ENCODE measurements around the gene TFF2. TPM values are rescaled to one million over a fixed set of nuclear protein-coding genes. Genes with fewer than 3 reads are reported as not detected.

Gene TFF2
- total and polyA plus RNA-seq, 2 donors, result 0.41 TPM; not detected in 1

DNA sequence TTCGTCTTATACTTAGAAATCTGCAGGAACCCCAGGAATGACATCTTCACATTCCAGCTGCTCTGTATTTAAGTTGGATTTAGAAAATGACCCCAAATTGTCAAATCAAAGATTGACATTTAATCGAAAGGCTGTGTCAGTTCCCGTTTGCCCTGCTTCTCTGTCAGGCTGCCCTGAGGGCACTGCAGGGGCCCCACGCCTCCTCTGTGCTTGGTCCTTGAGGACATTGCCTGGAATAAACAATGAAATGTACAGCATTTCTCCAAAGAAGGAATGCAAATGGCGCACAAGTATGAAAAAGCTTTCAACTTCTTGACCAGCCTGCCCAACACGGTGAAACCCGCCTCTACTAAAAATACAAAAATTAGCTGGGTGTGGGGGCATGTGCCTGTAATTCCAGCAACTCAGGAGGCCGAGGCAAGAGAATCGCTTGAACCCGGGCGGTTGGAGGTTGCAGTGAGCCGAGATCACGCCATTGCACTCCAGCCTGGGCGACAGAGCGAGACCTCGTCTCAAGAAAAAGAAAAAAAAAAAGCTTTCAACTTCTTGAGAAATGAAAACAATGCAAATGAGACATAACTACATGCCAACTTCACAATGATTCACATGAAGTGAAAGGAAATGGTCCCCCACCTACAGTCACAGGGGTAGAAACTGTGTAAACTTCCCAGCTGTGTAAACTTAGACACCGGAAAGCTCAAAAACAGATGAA is 42.1 kb upstream of the TFF2 start:
- no peak overlapping the region for H3K4me3 ChIP-seq (ENCODE audit: low read length in 2 of 2)
- no peaks in the 10 kb centered on the region for H3K9me3 ChIP-seq (ENCODE audit: control insufficient read depth in 2 of 2, insufficient read depth in 1 of 2, low read length in 1 of 2)
- 73% methylated on average over 17 of the region's 17 CpGs for WGBS
- no peaks in the 10 kb centered on the region for H3K27me3 ChIP-seq (ENCODE audit: control insufficient read depth in 2 of 2, insufficient read depth in 1 of 2, low read length in 1 of 2)
- peaks cover 26 to 66% of the 10 kb centered on the region in 2 donors for H3K4me1 ChIP-seq (ENCODE audit: control insufficient read depth in 2 of 2, insufficient read depth in 2 of 2, low read length in 2 of 2)
- H3K27ac ChIP-seq (ENCODE audit: low read depth in 1 of 2, low read length in 1 of 2), result peak overlapping the region; percentile 62 to 75
- peak in 3 of 9 donors; percentile 48 to 75 (median 60) for DNase-seq (ENCODE audit: low read depth in 6 of 9, low spot score in 9 of 9)
- no peaks in the 10 kb centered on the region for H3K36me3 ChIP-seq (ENCODE audit: control insufficient read depth in 2 of 2, insufficient read depth in 2 of 2, low read length in 1 of 2)

DNA sequence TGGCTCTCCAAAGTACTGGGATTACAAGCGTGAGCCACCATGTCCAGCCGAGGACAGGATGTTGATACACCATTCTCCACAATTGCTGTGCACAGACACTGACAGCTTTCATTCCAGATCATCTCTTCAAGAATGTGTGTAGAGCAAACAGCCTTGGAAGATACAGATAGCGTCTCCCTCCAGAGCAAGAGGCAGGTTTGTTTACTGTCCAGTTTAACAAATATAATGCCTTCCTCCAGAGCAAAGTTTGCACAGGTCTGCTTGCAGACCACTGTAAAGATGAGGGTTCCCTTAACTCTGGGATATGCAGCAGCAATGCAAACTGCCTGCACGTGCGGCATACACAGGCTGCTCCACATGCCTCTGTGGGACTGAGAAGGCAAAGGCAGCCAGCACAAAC is 40.5 kb upstream of the TFF2 start:
- no peaks in the 10 kb centered on the region for H3K36me3 ChIP-seq (ENCODE audit: control insufficient read depth in 2 of 2, insufficient read depth in 2 of 2, low read length in 1 of 2)
- peaks cover 26 to 68% of the 10 kb centered on the region in 2 donors for H3K4me1 ChIP-seq (ENCODE audit: control insufficient read depth in 2 of 2, insufficient read depth in 2 of 2, low read length in 2 of 2)
- H3K27me3 ChIP-seq (ENCODE audit: control insufficient read depth in 2 of 2, insufficient read depth in 1 of 2, low read length in 1 of 2), result no peaks in the 10 kb centered on the region
- 95% methylated on average over 5 of the region's 5 CpGs for WGBS
- H3K9me3 ChIP-seq (ENCODE audit: control insufficient read depth in 2 of 2, insufficient read depth in 1 of 2, low read length in 1 of 2), result no peaks in the 10 kb centered on the region
- H3K4me3 ChIP-seq (ENCODE audit: low read length in 2 of 2), result no peak overlapping the region
- H3K27ac ChIP-seq (ENCODE audit: low read depth in 1 of 2, low read length in 1 of 2), result no peak overlapping the region
- no peak for DNase-seq (ENCODE audit: low read depth in 6 of 9, low spot score in 9 of 9)

DNA sequence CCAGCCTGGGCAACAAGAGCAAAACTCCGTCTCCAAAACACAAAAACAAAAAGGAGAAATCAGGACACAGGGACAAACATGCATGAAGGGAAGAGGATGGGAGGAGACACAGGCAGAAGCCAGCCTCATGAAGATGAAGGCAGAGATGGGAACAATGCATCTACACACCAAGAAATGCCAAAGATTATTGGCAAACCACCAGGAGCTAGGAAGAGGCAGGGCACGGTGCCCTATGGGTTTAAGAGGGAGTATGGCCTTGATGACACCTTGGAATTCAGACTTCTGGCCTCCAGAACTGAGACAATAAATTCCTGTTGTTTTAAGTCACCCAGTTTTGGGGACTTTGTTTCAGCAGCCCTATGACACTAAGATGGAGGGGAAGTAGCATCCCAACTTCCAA is 39.9 kb upstream of the TFF2 start:
- H3K9me3 ChIP-seq (ENCODE audit: control insufficient read depth in 2 of 2, insufficient read depth in 1 of 2, low read length in 1 of 2), result no peaks in the 10 kb centered on the region
- DNase-seq (ENCODE audit: low read depth in 6 of 9, low spot score in 9 of 9), result no peak
- H3K27ac ChIP-seq (ENCODE audit: low read depth in 1 of 2, low read length in 1 of 2), result no peak overlapping the region
- no peaks in the 10 kb centered on the region for H3K36me3 ChIP-seq (ENCODE audit: control insufficient read depth in 2 of 2, insufficient read depth in 2 of 2, low read length in 1 of 2)
- no peaks in the 10 kb centered on the region for H3K27me3 ChIP-seq (ENCODE audit: control insufficient read depth in 2 of 2, insufficient read depth in 1 of 2, low read length in 1 of 2)
- no peak overlapping the region for H3K4me3 ChIP-seq (ENCODE audit: low read length in 2 of 2)
- WGBS, result 94% methylated on average over 2 of the region's 2 CpGs
- peaks cover 26 to 68% of the 10 kb centered on the region in 2 donors for H3K4me1 ChIP-seq (ENCODE audit: control insufficient read depth in 2 of 2, insufficient read depth in 2 of 2, low read length in 2 of 2)

DNA sequence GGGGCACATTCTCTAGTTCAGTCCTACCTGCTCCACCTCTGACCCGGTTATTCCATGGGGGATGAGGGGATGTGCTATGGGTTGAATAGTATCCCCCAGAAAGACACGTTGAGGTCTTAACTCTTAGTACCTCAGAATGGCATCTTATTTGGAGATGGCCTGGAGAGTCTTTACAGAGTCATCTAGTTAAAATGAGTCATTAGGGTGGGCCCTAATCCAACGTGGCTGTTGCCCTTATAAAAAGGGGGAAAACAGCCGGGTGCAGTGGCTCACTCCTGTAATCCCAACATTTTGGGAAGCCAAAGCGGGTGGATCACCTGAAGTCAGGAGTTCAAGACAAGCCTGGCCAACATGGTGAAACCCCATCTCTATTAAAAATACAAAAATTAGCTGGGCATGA is 39.4 kb upstream of the TFF2 start:
- H3K4me3 ChIP-seq (ENCODE audit: low read length in 2 of 2), result no peak overlapping the region
- no peak for DNase-seq (ENCODE audit: low read depth in 6 of 9, low spot score in 9 of 9)
- H3K36me3 ChIP-seq (ENCODE audit: control insufficient read depth in 2 of 2, insufficient read depth in 2 of 2, low read length in 1 of 2), result no peaks in the 10 kb centered on the region
- 87% methylated on average over 5 of the region's 5 CpGs for WGBS
- peaks cover 26 to 69% of the 10 kb centered on the region in 2 donors for H3K4me1 ChIP-seq (ENCODE audit: control insufficient read depth in 2 of 2, insufficient read depth in 2 of 2, low read length in 2 of 2)
- H3K27ac ChIP-seq (ENCODE audit: low read depth in 1 of 2, low read length in 1 of 2), result no peak overlapping the region
- H3K9me3 ChIP-seq (ENCODE audit: control insufficient read depth in 2 of 2, insufficient read depth in 1 of 2, low read length in 1 of 2), result no peaks in the 10 kb centered on the region
- H3K27me3 ChIP-seq (ENCODE audit: control insufficient read depth in 2 of 2, insufficient read depth in 1 of 2, low read length in 1 of 2), result no peaks in the 10 kb centered on the region

DNA sequence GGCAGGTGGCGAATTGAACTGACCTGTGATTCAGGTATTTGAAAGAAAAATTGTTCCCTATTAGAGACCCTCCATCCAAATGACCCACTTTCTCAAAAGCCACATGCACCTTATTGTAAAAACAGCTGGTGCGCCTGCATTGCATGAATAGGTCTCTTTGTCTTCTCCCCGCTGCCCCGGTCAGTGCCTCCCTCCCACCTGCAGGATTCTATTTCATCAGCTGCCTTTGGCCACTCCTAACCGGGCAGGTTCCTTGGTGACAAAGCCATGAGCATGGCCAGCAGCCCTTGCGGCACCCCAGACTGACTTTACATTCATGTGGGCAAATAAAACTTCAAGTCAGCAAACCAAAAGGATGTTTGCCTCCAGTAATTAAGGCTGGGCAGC is 38.6 kb upstream of the TFF2 start:
- 76% methylated on average over 6 of the region's 6 CpGs for WGBS
- H3K9me3 ChIP-seq (ENCODE audit: control insufficient read depth in 2 of 2, insufficient read depth in 1 of 2, low read length in 1 of 2), result no peaks in the 10 kb centered on the region
- DNase-seq (ENCODE audit: low read depth in 6 of 9, low spot score in 9 of 9), result no peak
- no peak overlapping the region for H3K27ac ChIP-seq (ENCODE audit: low read depth in 1 of 2, low read length in 1 of 2)
- H3K27me3 ChIP-seq (ENCODE audit: control insufficient read depth in 2 of 2, insufficient read depth in 1 of 2, low read length in 1 of 2), result no peaks in the 10 kb centered on the region
- H3K4me3 ChIP-seq (ENCODE audit: low read length in 2 of 2), result no peak overlapping the region
- H3K4me1 ChIP-seq (ENCODE audit: control insufficient read depth in 2 of 2, insufficient read depth in 2 of 2, low read length in 2 of 2), result peaks cover 28 to 75% of the 10 kb centered on the region in 2 donors
- no peaks in the 10 kb centered on the region for H3K36me3 ChIP-seq (ENCODE audit: control insufficient read depth in 2 of 2, insufficient read depth in 2 of 2, low read length in 1 of 2)

DNA sequence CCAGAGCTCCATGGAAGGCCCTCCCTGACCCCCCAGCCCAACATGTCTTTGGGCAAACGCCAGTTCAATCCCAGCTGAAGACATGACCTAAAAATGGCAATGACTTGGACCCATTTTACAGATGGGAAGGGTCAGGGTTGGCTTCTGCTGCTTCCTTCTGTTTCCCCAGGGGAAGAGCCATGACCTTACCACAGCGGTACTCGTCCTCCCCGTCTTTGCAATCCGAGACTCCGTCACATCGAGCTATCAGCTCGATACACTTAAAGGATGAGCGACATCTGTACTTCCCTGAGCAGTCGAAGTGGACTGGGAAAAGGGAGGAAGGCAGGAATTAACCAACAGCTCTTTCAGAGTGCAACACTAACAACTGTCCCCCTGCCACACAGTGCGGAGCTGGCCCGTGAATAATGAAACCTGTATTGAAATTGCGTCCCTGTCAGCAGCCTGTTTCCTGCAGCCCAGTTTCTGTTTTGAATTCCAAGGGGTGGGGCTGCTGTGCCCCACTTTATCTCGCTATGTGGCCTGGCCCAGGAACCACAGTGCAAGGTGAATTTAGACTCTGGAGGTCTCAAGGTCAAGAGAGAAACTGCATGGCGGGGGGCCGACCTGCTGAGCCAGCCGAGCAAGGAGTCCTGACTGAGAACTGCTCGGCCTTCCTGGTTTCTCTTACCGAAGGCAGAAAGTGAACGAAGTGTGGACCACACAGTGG is 38.1 kb upstream of the TFF2 start:
- Histone ChIP-seq H3K9me3 (ENCODE audit: control insufficient read depth in 2 of 2, insufficient read depth in 1 of 2, low read length in 1 of 2) (no peaks in the 10 kb centered on the region), H3K27ac (ENCODE audit: low read depth in 1 of 2, low read length in 1 of 2) (no peak overlapping the region), H3K4me1 (ENCODE audit: control insufficient read depth in 2 of 2, insufficient read depth in 2 of 2, low read length in 2 of 2) (peaks cover 29 to 78% of the 10 kb centered on the region in 2 donors), H3K36me3 (ENCODE audit: control insufficient read depth in 2 of 2, insufficient read depth in 2 of 2, low read length in 1 of 2) (no peaks in the 10 kb centered on the region), H3K4me3 (ENCODE audit: low read length in 2 of 2) (no peak overlapping the region), H3K27me3 (ENCODE audit: control insufficient read depth in 2 of 2, insufficient read depth in 1 of 2, low read length in 1 of 2) (no peaks in the 10 kb centered on the region)
- DNase-seq (ENCODE audit: low read depth in 6 of 9, low spot score in 9 of 9), result no peak
- 83% methylated on average over 20 of the region's 20 CpGs for WGBS

DNA sequence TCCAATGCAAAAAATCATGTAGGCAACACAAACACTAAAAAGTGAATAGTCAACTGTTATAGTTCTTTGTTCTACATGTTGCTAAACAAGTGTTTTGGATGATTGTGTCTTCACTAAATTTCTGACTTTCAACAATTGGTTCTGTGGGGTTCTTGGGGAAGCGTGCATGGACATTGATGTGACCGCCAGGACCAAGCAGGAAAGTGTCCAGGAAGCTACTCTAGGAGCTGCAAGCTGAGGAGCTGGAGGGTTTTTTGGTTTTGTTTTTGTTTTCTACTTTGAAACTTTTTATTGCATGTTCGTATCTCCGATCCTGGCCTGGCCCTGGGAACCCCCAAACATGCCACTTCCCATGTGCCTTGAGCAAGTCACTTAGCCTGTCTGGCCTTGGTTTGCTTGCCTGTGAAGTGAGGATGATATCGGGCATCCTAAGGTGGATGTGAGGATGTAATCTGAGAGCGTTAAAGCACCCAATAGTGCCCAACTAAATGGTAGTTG is 37.1 kb upstream of the TFF2 start:
- DNase-seq (ENCODE audit: low read depth in 6 of 9, low spot score in 9 of 9), result no peak
- Histone ChIP-seq H3K4me1 (ENCODE audit: control insufficient read depth in 2 of 2, insufficient read depth in 2 of 2, low read length in 2 of 2) (peaks cover 22 to 80% of the 10 kb centered on the region in 2 donors), H3K27me3 (ENCODE audit: control insufficient read depth in 2 of 2, insufficient read depth in 1 of 2, low read length in 1 of 2) (no peaks in the 10 kb centered on the region)

DNA sequence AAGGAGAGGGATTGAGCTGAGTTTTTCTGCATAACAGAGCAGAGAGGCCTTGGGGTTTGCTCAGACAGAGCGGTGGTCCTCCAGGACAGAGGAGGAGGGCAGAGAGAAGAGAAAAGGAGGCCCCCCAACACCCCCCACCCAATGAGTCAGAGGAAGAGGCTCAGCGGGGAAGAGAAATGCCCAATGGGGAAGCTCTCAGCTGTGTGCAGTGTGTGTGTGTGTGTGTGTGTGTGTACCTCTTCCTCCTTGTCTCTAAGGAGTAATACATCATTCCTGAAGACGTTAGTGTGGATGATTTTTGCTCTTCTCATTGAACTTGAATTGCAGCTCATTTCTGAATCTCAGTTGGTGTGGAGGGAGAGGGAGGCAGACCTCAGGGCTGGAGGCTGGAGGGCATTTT is 36.4 kb upstream of the TFF2 start:
- 46% methylated on average over 3 of the region's 3 CpGs for WGBS
- Histone ChIP-seq H3K4me1 (ENCODE audit: control insufficient read depth in 2 of 2, insufficient read depth in 2 of 2, low read length in 2 of 2) (peaks cover 15 to 74% of the 10 kb centered on the region in 2 donors), H3K36me3 (ENCODE audit: control insufficient read depth in 2 of 2, insufficient read depth in 2 of 2, low read length in 1 of 2) (no peaks in the 10 kb centered on the region), H3K9me3 (ENCODE audit: control insufficient read depth in 2 of 2, insufficient read depth in 1 of 2, low read length in 1 of 2) (peaks cover under 1 to 10% of the 10 kb centered on the region in 2 donors), H3K27me3 (ENCODE audit: control insufficient read depth in 2 of 2, insufficient read depth in 1 of 2, low read length in 1 of 2) (no peaks in the 10 kb centered on the region), H3K27ac (ENCODE audit: low read depth in 1 of 2, low read length in 1 of 2) (no peak overlapping the region), H3K4me3 (ENCODE audit: low read length in 2 of 2) (no peak overlapping the region)
- no peak for DNase-seq (ENCODE audit: low read depth in 6 of 9, low spot score in 9 of 9)

More for the DNA sequence above, 37.1 kb upstream of the TFF2 start:
- no peaks in the 10 kb centered on the region for H3K36me3 ChIP-seq (ENCODE audit: control insufficient read depth in 2 of 2, insufficient read depth in 2 of 2, low read length in 1 of 2)
- H3K27ac ChIP-seq (ENCODE audit: low read depth in 1 of 2, low read length in 1 of 2), result no peak overlapping the region
- peaks cover 0 to 3% of the 10 kb centered on the region in 2 donors for H3K9me3 ChIP-seq (ENCODE audit: control insufficient read depth in 2 of 2, insufficient read depth in 1 of 2, low read length in 1 of 2)
- 96% methylated on average over 6 of the region's 6 CpGs for WGBS
- H3K4me3 ChIP-seq (ENCODE audit: low read length in 2 of 2), result no peak overlapping the region

DNA sequence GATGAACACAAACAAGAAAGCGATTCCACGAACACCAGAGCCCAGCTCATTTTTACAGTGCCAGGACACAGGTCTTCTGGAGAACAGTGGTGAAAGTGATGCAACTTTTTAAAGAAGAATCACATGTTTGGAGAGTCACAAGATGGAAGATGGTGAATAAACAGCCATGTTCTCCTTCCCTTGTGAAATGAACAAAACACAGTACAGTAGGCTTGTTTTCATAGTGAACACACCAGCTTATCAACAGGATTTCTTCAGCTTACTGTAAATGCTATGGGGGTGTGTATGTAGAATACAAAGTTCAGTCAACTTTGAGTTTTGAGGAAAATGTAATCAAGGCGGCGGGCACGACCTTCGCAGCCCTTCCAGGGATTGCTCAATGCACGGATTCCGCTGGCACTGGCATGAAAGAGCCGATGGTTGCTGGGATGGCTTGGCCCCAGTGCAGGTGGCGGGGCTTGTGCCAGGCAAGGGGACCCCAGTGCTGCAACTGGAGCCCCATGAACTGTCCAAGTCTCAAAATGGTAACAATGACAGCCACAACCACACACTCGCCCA is 35.3 kb upstream of the TFF2 start:
- WGBS, result 95% methylated on average over 11 of the region's 11 CpGs
- Histone ChIP-seq H3K4me3 (ENCODE audit: low read length in 2 of 2) (no peak overlapping the region), H3K27me3 (ENCODE audit: control insufficient read depth in 2 of 2, insufficient read depth in 1 of 2, low read length in 1 of 2) (no peaks in the 10 kb centered on the region), H3K9me3 (ENCODE audit: control insufficient read depth in 2 of 2, insufficient read depth in 1 of 2, low read length in 1 of 2) (peaks cover 4 to 20% of the 10 kb centered on the region in 2 donors), H3K36me3 (ENCODE audit: control insufficient read depth in 2 of 2, insufficient read depth in 2 of 2, low read length in 1 of 2) (no peaks in the 10 kb centered on the region), H3K4me1 (ENCODE audit: control insufficient read depth in 2 of 2, insufficient read depth in 2 of 2, low read length in 2 of 2) (peaks cover 13 to 63% of the 10 kb centered on the region in 2 donors), H3K27ac (ENCODE audit: low read depth in 1 of 2, low read length in 1 of 2) (no peak overlapping the region)
- no peak for DNase-seq (ENCODE audit: low read depth in 6 of 9, low spot score in 9 of 9)

Data from thymus (tissue), 11 donors.